HEK293 (cell line): Measurements from ENCODE around the gene NEK11.
A peak's percentile ranks its signal among the peaks of the same experiment; 100 is the strongest.

Source experiments
- CTCF ChIA-PET: fragments of 350-600 bp; formaldehyde crosslinking; extraction: SDS; loops from one replicate; lab custom pipeline; 2021; ENCODE audit warnings: antibody characterized with exemption; lab: Yijun Ruan, JAX
- POLR2A ChIA-PET: fragments of 300-600 bp; formaldehyde crosslinking; extraction: SDS; loops from one replicate; lab custom pipeline; 2020; ENCODE audit warnings: antibody characterized with exemption, inconsistent platforms; lab: Yijun Ruan, JAX
- H3K27ac ChIP-seq: fragments of 200-500 bp; sonication (Bioruptor generic); 2 replicates; pipeline ENCODE4 v1.5.1; 2014; ENCODE audit warnings: low read depth, low read length, control low read depth, inconsistent platforms; ENCODE audit errors: extremely low read depth
- H3K36me3 ChIP-seq, 2 experiments: fragments of 200-500 bp in 1 of 2; sonication (Bioruptor generic) in 1 of 2; 1 replicate in 1 of 2; 2 replicates in 1 of 2; pipeline ENCODE4 v1.5.1; 2014 to 2017; ENCODE audit warnings: inconsistent platforms in 2 of 2, low read length in 2 of 2; ENCODE audit not compliant: control insufficient read depth in 2 of 2, insufficient read depth in 1 of 2
- H3K4me1 ChIP-seq: fragments of 200-500 bp; sonication (Bioruptor generic); 2 replicates; pipeline ENCODE4 v1.5.1; 2014; ENCODE audit warnings: mild to moderate bottlenecking, low read length, inconsistent platforms; ENCODE audit not compliant: control insufficient read depth, insufficient read depth
- H3K4me3 ChIP-seq: 2 replicates; pipeline ENCODE4 v1.5.1; 2011; ENCODE audit warnings: low read depth, mild to moderate bottlenecking, control low read depth, low read length, moderate library complexity
- H3K9me3 ChIP-seq: fragments of 200-500 bp; sonication (Bioruptor generic); 2 replicates; pipeline ENCODE4 v1.5.1; 2014; ENCODE audit warnings: low read depth, low read length, inconsistent platforms; ENCODE audit not compliant: control insufficient read depth, insufficient read depth
- BCL11B ChIP-seq: fragments of 450-650 bp; formaldehyde crosslinking; IDR thresholded peaks from 2 replicates; pipeline ENCODE4 v1.5.1; 2016; ENCODE audit warnings: low read depth, missing biosample characterization, missing genetic modification characterization
- GLI2 ChIP-seq: fragments of 450-650 bp; formaldehyde crosslinking; IDR thresholded peaks from 2 replicates; pipeline ENCODE4; 2017; ENCODE audit warnings: missing biosample characterization, missing genetic modification characterization, low read depth, borderline replicate concordance
- GLI4 ChIP-seq: fragments of 450-650 bp; formaldehyde crosslinking; IDR thresholded peaks from 2 replicates; pipeline ENCODE4 v1.5.1; 2016; ENCODE audit warnings: missing biosample characterization, missing genetic modification characterization
- HOXD13 ChIP-seq: sonication (generic); formaldehyde crosslinking; IDR thresholded peaks from 2 replicates; pipeline ENCODE4 v1.8.0; 2022; ENCODE audit warnings: missing genetic modification reagents, borderline replicate concordance
- KLF9 ChIP-seq: fragments of 450-650 bp; formaldehyde crosslinking; IDR thresholded peaks from 2 replicates; pipeline ENCODE4 v1.5.1; 2016; ENCODE audit warnings: missing biosample characterization, missing genetic modification characterization, low read depth
- PRDM1 ChIP-seq: fragments of 450-650 bp; formaldehyde crosslinking; IDR thresholded peaks from 2 replicates; pipeline ENCODE4; 2016; ENCODE audit warnings: missing biosample characterization, missing genetic modification characterization
- SP7 ChIP-seq: fragments of 450-650 bp; formaldehyde crosslinking; IDR thresholded peaks from 2 replicates; pipeline ENCODE4 v1.5.1; 2016; ENCODE audit warnings: missing biosample characterization, missing genetic modification characterization
- ZBTB1 ChIP-seq: fragments of 450-650 bp; formaldehyde crosslinking; IDR thresholded peaks from 2 replicates; pipeline ENCODE4 v1.5.1; 2016; ENCODE audit warnings: missing biosample characterization, missing genetic modification characterization
- ZBTB17 ChIP-seq: fragments of 450-650 bp; formaldehyde crosslinking; IDR thresholded peaks from 2 replicates; pipeline ENCODE4 v1.5.1; 2016; ENCODE audit warnings: missing biosample characterization, missing genetic modification characterization
- ZNF19 ChIP-seq: fragments of 450-650 bp; formaldehyde crosslinking; IDR thresholded peaks from 2 replicates; pipeline ENCODE4; 2016; ENCODE audit warnings: missing biosample characterization, missing genetic modification characterization, low read depth
- ZNF223 ChIP-seq: fragments of 450-650 bp; formaldehyde crosslinking; IDR thresholded peaks from 2 replicates; pipeline ENCODE4 v1.5.1; 2016; ENCODE audit warnings: missing biosample characterization, missing genetic modification characterization
- ZNF341 ChIP-seq: fragments of 450-650 bp; formaldehyde crosslinking; IDR thresholded peaks from 2 replicates; pipeline ENCODE4; 2016; ENCODE audit warnings: low read depth, missing biosample characterization, missing genetic modification characterization
- ZNF37A ChIP-seq: fragments of 450-650 bp; IDR thresholded peaks from 2 replicates; pipeline ENCODE4 v1.5.1; 2018; ENCODE audit warnings: missing biosample characterization, missing genetic modification characterization
- ZNF394 ChIP-seq: fragments of 450-650 bp; formaldehyde crosslinking; IDR thresholded peaks from 2 replicates; pipeline ENCODE4 v1.5.1; 2016; ENCODE audit warnings: missing biosample characterization, missing genetic modification characterization, mild to moderate bottlenecking, moderate library complexity, borderline replicate concordance
- ZNF514 ChIP-seq: fragments of 450-650 bp; formaldehyde crosslinking; IDR thresholded peaks from 2 replicates; pipeline ENCODE4 v1.5.1; 2016; ENCODE audit warnings: missing biosample characterization, missing genetic modification characterization
- ZNF664 ChIP-seq: fragments of 450-650 bp; formaldehyde crosslinking; IDR thresholded peaks from 2 replicates; pipeline ENCODE4 v1.5.1; 2016; ENCODE audit warnings: missing biosample characterization, missing genetic modification characterization
- ZNF747 ChIP-seq: fragments of 450-650 bp; formaldehyde crosslinking; IDR thresholded peaks from 2 replicates; pipeline ENCODE4 v1.5.1; 2016; ENCODE audit warnings: missing biosample characterization, missing genetic modification characterization
- TF ChIP-seq, protein P1 (sequence below): fragments of 450-650 bp; formaldehyde crosslinking; IDR thresholded peaks from 2 replicates; pipeline ENCODE4 v1.5.1; 2016; ENCODE audit warnings: missing biosample characterization, missing genetic modification characterization
- TF ChIP-seq, protein P2 (sequence below): fragments of 450-650 bp; formaldehyde crosslinking; IDR thresholded peaks from 2 replicates; pipeline ENCODE4 v1.5.1; 2016; ENCODE audit warnings: missing biosample characterization, missing genetic modification characterization
- TF ChIP-seq, protein P3 (sequence below): fragments of 450-650 bp; formaldehyde crosslinking; IDR thresholded peaks from 2 replicates; pipeline ENCODE4 v1.5.1; 2016; ENCODE audit warnings: missing biosample characterization, missing genetic modification characterization
- TF ChIP-seq, protein P4 (sequence below): fragments of 450-650 bp; formaldehyde crosslinking; IDR thresholded peaks from 2 replicates; pipeline ENCODE4 v1.5.1; 2016; ENCODE audit warnings: missing biosample characterization, missing genetic modification characterization
- TF ChIP-seq, protein P5 (sequence below): fragments of 450-650 bp; formaldehyde crosslinking; IDR thresholded peaks from 2 replicates; pipeline ENCODE4 v1.5.1; 2016; ENCODE audit warnings: missing biosample characterization, missing genetic modification characterization

Gene NEK11

DNA sequence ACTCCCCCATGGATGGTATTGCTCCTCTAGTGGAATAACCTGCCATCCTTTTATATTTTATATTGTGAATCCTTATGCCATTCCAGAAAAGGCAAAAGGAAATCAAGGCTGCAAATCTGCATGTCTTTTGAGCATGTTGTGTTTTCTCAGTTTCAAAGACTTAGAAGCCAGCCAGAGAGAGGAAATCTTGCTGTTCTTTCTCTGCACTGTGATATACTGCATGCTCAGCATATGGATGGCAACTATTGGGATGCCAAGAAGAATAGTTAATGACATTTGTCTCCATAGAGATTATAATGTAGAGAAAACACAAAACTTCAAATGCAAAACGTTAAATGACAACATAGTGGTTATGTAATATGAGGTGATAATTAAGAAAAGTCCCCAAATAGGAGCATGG is 248.9 kb downstream of the NEK11 start (continued):
- TF ChIP-seq, protein P1, sequence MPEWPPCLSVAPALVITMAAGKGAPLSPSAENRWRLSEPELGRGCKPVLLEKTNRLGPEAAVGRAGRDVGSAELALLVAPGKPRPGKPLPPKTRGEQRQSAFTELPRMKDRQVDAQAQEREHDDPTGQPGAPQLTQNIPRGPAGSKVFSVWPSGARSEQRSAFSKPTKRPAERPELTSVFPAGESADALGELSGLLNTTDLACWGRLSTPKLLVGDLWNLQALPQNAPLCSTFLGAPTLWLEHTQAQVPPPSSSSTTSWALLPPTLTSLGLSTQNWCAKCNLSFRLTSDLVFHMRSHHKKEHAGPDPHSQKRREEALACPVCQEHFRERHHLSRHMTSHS (tag by site-specific recombination) = no peak
- no peak for TF ChIP-seq KLF9 (tag by site-specific recombination)
- TF ChIP-seq HOXD13 = no peak
- TF ChIP-seq ZNF747 (tag by site-specific recombination) = no peak
- TF ChIP-seq ZNF37A (tag by site-specific recombination) = no peak
- no peak for TF ChIP-seq ZBTB1 (tag by site-specific recombination)
- TF ChIP-seq GLI4 (tag by site-specific recombination) = no peak
- TF ChIP-seq ZNF223 (tag by site-specific recombination) = no peak

DNA sequence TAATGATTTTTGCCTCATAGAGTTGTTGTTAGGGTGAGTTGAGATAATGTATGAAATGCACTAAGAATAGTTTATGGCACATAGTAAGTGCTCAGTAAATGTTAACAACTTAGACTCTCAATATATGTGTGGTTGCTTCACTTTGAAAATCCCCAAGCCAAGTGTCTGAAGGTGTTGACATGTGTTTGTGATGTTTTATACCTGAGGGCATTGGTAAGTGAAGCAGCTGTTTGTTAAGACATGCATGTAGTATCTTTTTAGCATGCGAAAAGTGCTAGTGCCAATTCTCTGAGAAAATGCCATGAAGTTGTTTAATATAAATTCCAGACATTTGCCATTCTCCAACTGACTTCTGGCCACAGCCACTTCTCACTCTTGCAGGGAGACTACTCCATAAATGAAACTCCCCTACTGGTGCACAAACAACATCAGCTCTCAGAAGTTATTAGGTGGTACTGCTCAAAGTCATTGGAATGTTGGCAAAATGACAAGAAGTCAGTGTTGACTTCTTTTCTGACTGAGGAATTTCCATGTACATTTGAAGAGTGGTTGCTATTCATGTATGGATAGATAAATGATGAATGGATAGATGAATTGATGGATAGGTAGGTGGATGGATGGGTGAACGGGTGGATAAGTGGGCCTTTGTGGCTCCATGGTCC is 251.3 kb downstream of the NEK11 start:
- Histone ChIP-seq H3K4me1 (no peaks in the 10 kb centered on the region), H3K36me3 (no peaks in the 10 kb centered on the region)
- POLR2A ChIA-PET = no interaction called here
- CTCF ChIA-PET = no interaction called here
- TF ChIP-seq, protein P2, sequence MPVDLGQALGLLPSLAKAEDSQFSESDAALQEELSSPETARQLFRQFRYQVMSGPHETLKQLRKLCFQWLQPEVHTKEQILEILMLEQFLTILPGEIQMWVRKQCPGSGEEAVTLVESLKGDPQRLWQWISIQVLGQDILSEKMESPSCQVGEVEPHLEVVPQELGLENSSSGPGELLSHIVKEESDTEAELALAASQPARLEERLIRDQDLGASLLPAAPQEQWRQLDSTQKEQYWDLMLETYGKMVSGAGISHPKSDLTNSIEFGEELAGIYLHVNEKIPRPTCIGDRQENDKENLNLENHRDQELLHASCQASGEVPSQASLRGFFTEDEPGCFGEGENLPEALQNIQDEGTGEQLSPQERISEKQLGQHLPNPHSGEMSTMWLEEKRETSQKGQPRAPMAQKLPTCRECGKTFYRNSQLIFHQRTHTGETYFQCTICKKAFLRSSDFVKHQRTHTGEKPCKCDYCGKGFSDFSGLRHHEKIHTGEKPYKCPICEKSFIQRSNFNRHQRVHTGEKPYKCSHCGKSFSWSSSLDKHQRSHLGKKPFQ (tag by site-specific recombination) = no peak
- TF ChIP-seq, protein P3, sequence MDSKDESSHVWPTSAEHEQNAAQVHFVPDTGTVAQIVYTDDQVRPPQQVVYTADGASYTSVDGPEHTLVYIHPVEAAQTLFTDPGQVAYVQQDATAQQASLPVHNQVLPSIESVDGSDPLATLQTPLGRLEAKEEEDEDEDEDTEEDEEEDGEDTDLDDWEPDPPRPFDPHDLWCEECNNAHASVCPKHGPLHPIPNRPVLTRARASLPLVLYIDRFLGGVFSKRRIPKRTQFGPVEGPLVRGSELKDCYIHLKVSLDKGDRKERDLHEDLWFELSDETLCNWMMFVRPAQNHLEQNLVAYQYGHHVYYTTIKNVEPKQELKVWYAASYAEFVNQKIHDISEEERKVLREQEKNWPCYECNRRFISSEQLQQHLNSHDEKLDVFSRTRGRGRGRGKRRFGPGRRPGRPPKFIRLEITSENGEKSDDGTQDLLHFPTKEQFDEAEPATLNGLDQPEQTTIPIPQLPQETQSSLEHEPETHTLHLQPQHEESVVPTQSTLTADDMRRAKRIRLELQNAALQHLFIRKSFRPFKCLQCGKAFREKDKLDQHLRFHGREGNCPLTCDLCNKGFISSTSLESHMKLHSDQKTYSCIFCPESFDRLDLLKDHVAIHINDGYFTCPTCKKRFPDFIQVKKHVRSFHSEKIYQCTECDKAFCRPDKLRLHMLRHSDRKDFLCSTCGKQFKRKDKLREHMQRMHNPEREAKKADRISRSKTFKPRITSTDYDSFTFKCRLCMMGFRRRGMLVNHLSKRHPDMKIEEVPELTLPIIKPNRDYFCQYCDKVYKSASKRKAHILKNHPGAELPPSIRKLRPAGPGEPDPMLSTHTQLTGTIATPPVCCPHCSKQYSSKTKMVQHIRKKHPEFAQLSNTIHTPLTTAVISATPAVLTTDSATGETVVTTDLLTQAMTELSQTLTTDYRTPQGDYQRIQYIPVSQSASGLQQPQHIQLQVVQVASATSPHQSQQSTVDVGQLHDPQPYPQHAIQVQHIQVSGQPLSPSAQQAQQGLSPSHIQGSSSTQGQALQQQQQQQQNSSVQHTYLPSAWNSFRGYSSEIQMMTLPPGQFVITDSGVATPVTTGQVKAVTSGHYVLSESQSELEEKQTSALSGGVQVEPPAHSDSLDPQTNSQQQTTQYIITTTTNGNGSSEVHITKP = peak; percentile 81
- peak; percentile 34; the same call in 1 of the 2 replicates for TF ChIP-seq ZNF664 (tag by site-specific recombination)
- TF ChIP-seq, all 188 proteins: peak for 2
- Histone ChIP-seq H3K4me3 (no peak overlapping the region), H3K27ac (no peak overlapping the region), H3K9me3 (no peaks in the 10 kb centered on the region)

DNA sequence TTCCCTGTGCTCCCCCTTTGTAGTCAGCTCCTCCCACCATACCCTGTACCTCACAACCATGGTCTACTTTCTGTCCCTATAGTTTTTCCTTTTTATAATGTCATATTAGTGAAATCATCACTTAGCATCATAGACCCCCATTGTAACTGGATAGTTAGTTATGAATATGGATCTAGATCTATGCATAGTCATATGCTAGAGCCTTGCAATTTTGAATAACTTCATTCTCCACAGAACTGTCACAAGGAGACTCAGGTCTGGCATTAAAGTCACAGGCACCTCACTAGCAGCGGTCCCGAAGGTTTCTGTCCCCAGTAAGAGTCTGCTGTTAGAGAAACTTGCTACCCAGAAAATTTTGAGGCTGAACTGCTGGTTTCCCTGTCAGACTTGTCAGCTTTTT is 252.9 kb downstream of the NEK11 start:
- H3K9me3 ChIP-seq = no peaks in the 10 kb centered on the region
- no peaks in the 10 kb centered on the region for H3K36me3 ChIP-seq
- H3K4me3 ChIP-seq = no peak overlapping the region
- CTCF ChIA-PET = interaction anchor here (0.6 to 1.5 kb wide), 2 partner anchors 13 to 1072 kb away, joined by 3 to 4 read pairs; no protein-coding TSS in a partner anchor
- no peak overlapping the region for H3K27ac ChIP-seq
- H3K4me1 ChIP-seq = no peaks in the 10 kb centered on the region; the same call in 1 of the 2 replicates
- POLR2A ChIA-PET = no interaction called here
- TF ChIP-seq ZNF394 (no peak), PRDM1 (tag by site-specific recombination) (no peak), ZBTB17 (tag by site-specific recombination) (no peak), GLI2 (tag by site-specific recombination) (no peak), ZNF341 (tag by site-specific recombination) (no peak), BCL11B (no peak), SP7 (tag by site-specific recombination) (no peak), ZNF19 (tag by site-specific recombination) (no peak), ZNF514 (tag by site-specific recombination) (no peak)
- TF ChIP-seq, protein P4, sequence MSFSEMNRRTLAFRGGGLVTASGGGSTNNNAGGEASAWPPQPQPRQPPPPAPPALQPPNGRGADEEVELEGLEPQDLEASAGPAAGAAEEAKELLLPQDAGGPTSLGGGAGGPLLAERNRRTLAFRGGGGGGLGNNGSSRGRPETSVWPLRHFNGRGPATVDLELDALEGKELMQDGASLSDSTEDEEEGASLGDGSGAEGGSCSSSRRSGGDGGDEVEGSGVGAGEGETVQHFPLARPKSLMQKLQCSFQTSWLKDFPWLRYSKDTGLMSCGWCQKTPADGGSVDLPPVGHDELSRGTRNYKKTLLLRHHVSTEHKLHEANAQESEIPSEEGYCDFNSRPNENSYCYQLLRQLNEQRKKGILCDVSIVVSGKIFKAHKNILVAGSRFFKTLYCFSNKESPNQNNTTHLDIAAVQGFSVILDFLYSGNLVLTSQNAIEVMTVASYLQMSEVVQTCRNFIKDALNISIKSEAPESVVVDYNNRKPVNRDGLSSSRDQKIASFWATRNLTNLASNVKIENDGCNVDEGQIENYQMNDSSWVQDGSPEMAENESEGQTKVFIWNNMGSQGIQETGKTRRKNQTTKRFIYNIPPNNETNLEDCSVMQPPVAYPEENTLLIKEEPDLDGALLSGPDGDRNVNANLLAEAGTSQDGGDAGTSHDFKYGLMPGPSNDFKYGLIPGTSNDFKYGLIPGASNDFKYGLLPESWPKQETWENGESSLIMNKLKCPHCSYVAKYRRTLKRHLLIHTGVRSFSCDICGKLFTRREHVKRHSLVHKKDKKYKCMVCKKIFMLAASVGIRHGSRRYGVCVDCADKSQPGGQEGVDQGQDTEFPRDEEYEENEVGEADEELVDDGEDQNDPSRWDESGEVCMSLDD (tag by site-specific recombination) = no peak
- TF ChIP-seq, protein P5, sequence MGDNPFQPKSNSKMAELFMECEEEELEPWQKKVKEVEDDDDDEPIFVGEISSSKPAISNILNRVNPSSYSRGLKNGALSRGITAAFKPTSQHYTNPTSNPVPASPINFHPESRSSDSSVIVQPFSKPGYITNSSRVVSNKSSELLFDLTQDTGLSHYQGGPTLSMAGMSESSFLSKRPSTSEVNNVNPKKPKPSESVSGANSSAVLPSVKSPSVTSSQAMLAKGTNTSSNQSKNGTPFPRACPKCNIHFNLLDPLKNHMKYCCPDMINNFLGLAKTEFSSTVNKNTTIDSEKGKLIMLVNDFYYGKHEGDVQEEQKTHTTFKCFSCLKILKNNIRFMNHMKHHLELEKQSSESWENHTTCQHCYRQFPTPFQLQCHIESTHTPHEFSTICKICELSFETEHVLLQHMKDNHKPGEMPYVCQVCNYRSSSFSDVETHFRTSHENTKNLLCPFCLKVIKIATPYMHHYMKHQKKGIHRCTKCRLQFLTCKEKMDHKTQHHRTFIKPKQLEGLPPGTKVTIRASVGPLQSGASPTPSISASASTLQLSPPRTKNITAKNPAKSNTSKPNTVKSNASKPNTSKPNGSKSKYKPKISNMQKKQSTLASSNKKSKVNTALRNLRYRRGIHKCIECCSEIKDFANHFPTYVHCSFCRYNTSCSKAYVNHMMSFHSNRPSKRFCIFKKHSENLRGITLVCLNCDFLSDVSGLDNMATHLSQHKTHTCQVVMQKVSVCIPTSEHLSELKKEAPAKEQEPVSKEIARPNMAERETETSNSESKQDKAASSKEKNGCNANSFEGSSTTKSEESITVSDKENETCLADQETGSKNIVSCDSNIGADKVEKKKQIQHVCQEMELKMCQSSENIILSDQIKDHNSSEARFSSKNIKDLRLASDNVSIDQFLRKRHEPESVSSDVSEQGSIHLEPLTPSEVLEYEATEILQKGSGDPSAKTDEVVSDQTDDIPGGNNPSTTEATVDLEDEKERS (tag by site-specific recombination) = no peak
